Loucy (cell line): ENCODE results near the gene TMPRSS15.

ENCODE experiments used
- CTCF ChIP-seq: fragments of 200-600 bp; sonication (generic); conservative IDR thresholded peaks from 2 replicates; pipeline ENCODE4 v1.5.1; 2014; ENCODE audit warnings: mild to moderate bottlenecking, antibody characterized with exemption, low read length
- EZH2phosphoT487 ChIP-seq: fragments of 200-600 bp; IDR thresholded peaks from 2 replicates; pipeline ENCODE4 v1.6.1; 2018; ENCODE audit warnings: antibody characterized with exemption, mild to moderate bottlenecking, moderate library complexity, borderline replicate concordance

GRCh38 chr21:18289876-18290275 lies 113.7 kb downstream of the TMPRSS15 start:
- TF ChIP-seq CTCF (no peak), EZH2phosphoT487 (no peak)
